Measurements from ENCODE around the gene IFI44.

DNA sequence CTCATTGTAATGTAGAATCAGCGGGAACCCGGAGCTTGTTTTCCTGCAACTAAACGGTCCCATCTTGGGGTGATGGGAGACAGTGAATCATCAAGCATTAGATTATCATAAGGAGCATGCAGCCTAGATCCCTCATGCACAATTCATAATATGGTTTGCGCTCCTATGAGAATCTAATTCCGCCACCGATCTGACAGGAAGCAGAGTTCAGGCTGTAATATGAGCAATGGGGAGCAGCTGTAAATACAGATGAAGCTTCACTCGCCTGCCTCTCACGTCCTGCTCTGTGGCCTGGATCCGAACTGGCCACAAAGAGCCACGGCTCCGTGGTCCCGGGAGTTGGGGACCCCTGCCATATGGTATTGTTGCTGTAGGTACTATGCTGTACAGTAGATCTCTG is 1.6 kb downstream of the IFI44 start:
- TF ChIP-seq CTCF (conservative IDR thresholded peaks at IDR 0.05) (no peak), ZFX (IDR thresholded peaks at IDR 0.05) (no peak)

Measured in C4-2B (cell line).